ENCODE data around the gene ACD. TPM values are rescaled to one million over a fixed set of nuclear protein-coding genes. Genes with fewer than 3 reads are reported as not detected.
A peak's percentile ranks its signal among the peaks of the same experiment; 100 is the strongest.
"Not testable (repeated sequence)": the region's sequence is repeated elsewhere in the genome, so short reads cannot be mapped to it uniquely, and the experiment has no call there.

Gene ACD
- total and polyA plus RNA-seq, 4 donors: 13.2 to 19.7 (median 15.9) TPM

DNA sequence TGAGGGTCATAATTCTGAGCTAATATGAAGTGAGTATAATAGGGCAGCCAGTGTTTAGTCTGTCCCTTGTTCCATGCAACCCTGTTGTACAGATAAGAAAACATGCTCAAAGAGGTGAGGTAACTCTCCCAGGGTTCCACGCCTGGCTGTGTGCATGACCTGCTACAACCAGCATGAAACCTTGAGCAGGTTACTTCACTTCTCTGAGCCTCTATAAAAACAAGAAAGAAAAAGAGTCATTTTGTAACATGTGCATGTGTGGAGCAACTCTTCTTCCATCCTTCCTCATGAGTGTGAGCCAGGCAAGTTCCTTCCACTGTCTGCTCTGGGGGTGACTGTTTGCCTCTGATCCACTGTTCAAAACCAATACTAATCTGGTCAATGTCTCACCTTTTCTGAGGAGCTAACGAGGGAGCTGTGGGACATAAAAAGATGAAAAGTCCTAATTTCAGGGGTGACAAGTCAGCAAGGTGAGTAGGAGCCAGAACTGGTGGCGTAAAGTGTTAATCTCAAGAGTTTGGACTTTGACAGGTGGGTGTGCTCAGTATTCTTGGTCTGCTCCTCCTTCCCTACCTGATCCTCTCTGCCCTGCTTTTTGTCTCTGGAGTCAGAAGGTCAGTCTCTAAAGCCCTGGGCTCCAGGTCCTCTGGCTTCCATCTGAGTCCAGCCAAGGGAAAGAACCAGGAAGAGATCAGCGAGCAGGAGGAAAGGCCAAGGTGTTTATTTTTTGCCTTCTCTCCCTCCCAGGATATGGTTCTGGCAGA lies 37.5 kb upstream of the ACD start:
- Histone ChIP-seq H3K4me3 (no peak overlapping the region), H3K27me3 (ENCODE audit: control insufficient read depth in 3 of 3, insufficient read depth in 3 of 3, low read length in 2 of 3) (no peaks in the 10 kb centered on the region), H3K4me1 (ENCODE audit: control insufficient read depth in 5 of 5, insufficient read depth in 5 of 5, low read length in 5 of 5) (no peaks in the 10 kb centered on the region), H3K9ac (ENCODE audit: insufficient read depth in 1 of 2, low read length in 2 of 2) (no peak overlapping the region), H3K9me3 (ENCODE audit: control insufficient read depth in 4 of 4, insufficient read depth in 3 of 4, low read length in 3 of 4) (no peaks in the 10 kb centered on the region), H3K27ac (ENCODE audit: low read depth in 1 of 2, low read length in 1 of 2) (no peak overlapping the region), H3K36me3 (ENCODE audit: control insufficient read depth in 4 of 4, insufficient read depth in 4 of 4, low read length in 4 of 4) (peaks cover 0 to 8% (median 2%) of the 10 kb centered on the region in 4 donors)
- TF ChIP-seq, protein P1, sequence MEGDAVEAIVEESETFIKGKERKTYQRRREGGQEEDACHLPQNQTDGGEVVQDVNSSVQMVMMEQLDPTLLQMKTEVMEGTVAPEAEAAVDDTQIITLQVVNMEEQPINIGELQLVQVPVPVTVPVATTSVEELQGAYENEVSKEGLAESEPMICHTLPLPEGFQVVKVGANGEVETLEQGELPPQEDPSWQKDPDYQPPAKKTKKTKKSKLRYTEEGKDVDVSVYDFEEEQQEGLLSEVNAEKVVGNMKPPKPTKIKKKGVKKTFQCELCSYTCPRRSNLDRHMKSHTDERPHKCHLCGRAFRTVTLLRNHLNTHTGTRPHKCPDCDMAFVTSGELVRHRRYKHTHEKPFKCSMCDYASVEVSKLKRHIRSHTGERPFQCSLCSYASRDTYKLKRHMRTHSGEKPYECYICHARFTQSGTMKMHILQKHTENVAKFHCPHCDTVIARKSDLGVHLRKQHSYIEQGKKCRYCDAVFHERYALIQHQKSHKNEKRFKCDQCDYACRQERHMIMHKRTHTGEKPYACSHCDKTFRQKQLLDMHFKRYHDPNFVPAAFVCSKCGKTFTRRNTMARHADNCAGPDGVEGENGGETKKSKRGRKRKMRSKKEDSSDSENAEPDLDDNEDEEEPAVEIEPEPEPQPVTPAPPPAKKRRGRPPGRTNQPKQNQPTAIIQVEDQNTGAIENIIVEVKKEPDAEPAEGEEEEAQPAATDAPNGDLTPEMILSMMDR (IDR thresholded peaks at IDR 0.05; ENCODE audit: control extremely low read depth, extremely low read depth): no peak
- DNase-seq (no peak), ATAC-seq (ENCODE audit: insufficient read depth, low FRiP score) (no peak)
- 65 to 82% methylated on average over 4 of the region's 4 CpGs for WGBS, 2 donors

DNA sequence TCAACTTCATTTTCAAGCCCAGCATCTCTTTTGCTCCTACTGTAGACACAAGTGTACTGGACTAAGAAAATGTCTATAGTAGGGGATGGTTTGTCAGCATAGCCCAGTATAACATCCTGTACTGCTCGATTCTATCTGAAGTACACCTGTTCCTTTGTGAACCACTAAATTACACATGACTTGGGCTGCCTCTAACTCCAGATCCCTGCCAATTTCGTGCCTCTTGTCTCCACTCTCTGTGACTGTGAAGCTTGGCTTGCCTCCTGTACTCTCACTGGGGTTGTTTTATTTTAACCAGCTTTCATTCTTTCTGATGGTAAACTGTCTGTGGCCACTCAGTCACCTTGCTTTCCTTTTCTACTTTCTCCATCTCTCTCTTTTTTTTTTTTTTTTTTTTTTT lies 34.6 kb upstream of the ACD start:
- Histone ChIP-seq H3K27ac (ENCODE audit: low read depth in 1 of 2, low read length in 1 of 2) (no peak overlapping the region), H3K27me3 (ENCODE audit: control insufficient read depth in 3 of 3, insufficient read depth in 3 of 3, low read length in 2 of 3) (no peaks in the 10 kb centered on the region), H3K4me1 (ENCODE audit: control insufficient read depth in 5 of 5, insufficient read depth in 5 of 5, low read length in 5 of 5) (no peaks in the 10 kb centered on the region), H3K4me3 (no peak overlapping the region), H3K9ac (ENCODE audit: insufficient read depth in 1 of 2, low read length in 2 of 2) (no peak overlapping the region), H3K36me3 (ENCODE audit: control insufficient read depth in 4 of 4, insufficient read depth in 4 of 4, low read length in 4 of 4) (peaks cover 0 to 8% (median 2%) of the 10 kb centered on the region in 4 donors), H3K9me3 (ENCODE audit: control insufficient read depth in 4 of 4, insufficient read depth in 3 of 4, low read length in 3 of 4) (no peaks in the 10 kb centered on the region)
- no peak for ATAC-seq (ENCODE audit: insufficient read depth, low FRiP score)
- TF ChIP-seq, protein P1 (IDR thresholded peaks at IDR 0.05; ENCODE audit: control extremely low read depth, extremely low read depth): no peak
- DNase-seq: no peak
- WGBS, 2 donors: 62 to 70% methylated on average over 2 of the region's 2 CpGs

DNA sequence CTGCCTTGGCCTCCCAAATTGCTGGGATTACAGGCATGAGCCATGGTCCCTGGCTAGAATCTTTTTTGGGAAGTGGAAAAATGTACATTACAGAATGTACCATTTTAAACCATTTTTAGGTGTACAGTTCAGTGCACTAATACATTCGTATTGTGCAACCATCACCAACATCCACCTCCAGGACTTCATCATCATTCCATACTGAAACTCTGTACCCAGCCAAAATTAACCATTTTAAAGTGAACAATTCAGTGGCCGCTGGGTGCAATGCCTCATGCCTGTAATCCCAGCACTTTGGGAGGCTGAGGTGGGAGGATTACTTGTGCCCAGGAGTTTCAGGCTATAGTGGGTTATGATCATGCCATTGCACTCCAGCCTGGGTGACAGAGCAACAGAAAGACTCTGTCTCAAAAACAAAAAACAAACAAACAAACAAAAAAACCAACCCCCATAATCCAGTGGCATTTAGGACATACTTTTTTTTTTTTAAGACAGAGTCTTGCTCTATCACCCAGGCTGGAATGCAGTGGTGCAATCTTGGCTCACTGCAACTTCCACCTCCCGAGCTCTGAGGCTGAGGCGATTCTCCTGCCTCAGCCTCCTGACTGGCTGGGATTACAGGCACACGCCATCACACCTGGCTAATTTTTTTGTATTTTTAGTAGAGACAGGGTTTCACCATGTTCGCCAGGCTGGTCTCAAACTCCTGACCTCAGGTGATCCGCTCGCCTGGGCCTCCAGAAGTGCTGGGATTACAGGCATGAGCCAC lies 33.6 kb upstream of the ACD start:
- DNase-seq; H3K36me3 ChIP-seq (ENCODE audit: control insufficient read depth in 4 of 4, insufficient read depth in 4 of 4, low read length in 4 of 4); H3K4me1 ChIP-seq (ENCODE audit: control insufficient read depth in 5 of 5, insufficient read depth in 5 of 5, low read length in 5 of 5); H3K27me3 ChIP-seq (ENCODE audit: control insufficient read depth in 3 of 3, insufficient read depth in 3 of 3, low read length in 2 of 3); ATAC-seq (ENCODE audit: insufficient read depth, low FRiP score); H3K9ac ChIP-seq (ENCODE audit: insufficient read depth in 1 of 2, low read length in 2 of 2); H3K4me3 ChIP-seq; H3K27ac ChIP-seq (ENCODE audit: low read depth in 1 of 2, low read length in 1 of 2); H3K9me3 ChIP-seq (ENCODE audit: control insufficient read depth in 4 of 4, insufficient read depth in 3 of 4, low read length in 3 of 4): not testable (repeated sequence)
- 78 to 89% methylated on average over 8 of the region's 8 CpGs for WGBS, 2 donors

DNA sequence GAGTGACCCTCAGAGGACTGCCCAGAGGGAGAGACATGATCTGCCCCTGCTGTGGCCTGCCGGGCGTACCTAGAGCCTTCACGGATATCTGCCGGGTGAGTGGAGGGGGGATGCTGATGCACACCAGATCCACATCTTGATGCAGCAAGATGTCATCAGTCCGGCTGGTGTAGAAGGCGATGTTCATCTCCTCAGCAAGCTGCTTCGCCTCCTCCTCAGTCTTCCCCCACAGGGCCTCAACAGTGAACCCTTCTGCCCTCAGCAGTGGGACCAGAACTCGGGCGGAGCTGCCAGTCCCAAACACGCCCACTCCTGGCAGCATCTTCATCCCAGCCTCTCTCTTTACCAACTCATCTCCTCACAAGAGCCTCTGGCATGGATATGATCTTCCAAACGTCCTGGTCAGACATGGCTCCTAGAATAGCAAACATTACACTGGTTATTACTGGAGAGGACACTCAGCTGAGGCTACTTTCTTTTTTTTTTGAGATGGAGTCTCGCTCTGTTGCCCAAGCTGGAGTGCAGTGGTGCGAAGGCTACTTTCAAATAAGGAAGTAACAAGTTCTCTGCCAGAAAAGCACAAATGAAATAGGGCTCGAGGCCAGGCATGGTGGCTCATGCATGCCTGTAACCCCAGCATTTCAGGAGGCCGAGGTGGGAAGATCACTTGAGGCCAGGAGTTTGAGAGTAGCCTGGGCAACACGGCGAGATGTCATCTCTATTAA lies 25.5 kb upstream of the ACD start:
- ATAC-seq (ENCODE audit: insufficient read depth, low FRiP score) (no peak), DNase-seq (no peak)
- H3K27ac ChIP-seq (ENCODE audit: low read depth in 1 of 2, low read length in 1 of 2): peak overlapping the region; percentile 12 to 62
- no peaks in the 10 kb centered on the region for H3K27me3 ChIP-seq (ENCODE audit: control insufficient read depth in 3 of 3, insufficient read depth in 3 of 3, low read length in 2 of 3)
- peaks cover 5 to 14% (median 11%) of the 10 kb centered on the region in 4 donors for H3K36me3 ChIP-seq (ENCODE audit: control insufficient read depth in 4 of 4, insufficient read depth in 4 of 4, low read length in 4 of 4)
- H3K4me3 ChIP-seq: no peak overlapping the region
- H3K4me1 ChIP-seq (ENCODE audit: control insufficient read depth in 5 of 5, insufficient read depth in 5 of 5, low read length in 5 of 5): peaks cover 0 to 7% (median 0%) of the 10 kb centered on the region in 5 donors
- WGBS, 2 donors: 77 to 80% methylated on average over 17 of the region's 17 CpGs
- TF ChIP-seq, protein P1 (IDR thresholded peaks at IDR 0.05; ENCODE audit: control extremely low read depth, extremely low read depth): no peak
- H3K9me3 ChIP-seq (ENCODE audit: control insufficient read depth in 4 of 4, insufficient read depth in 3 of 4, low read length in 3 of 4): no peaks in the 10 kb centered on the region
- H3K9ac ChIP-seq (ENCODE audit: insufficient read depth in 1 of 2, low read length in 2 of 2): no peak overlapping the region
